ENCODE measurements around the gene IFITM10. TPM values are rescaled to one million over a fixed set of nuclear protein-coding genes. Genes with fewer than 3 reads are reported as not detected.

The IFITM10 gene
- total and polyA plus RNA-seq, 9 of the 15 experiments (the other 6 are each of a cell fraction or from before 2014, with no cell fraction given) = 0.08 to 0.13 (median 0.09) TPM; not detected in 6

GRCh38 chr11:1772270-1773130, 22.1 kb upstream of the IFITM10 start (continued):
- TF ChIP-seq SIN3A (IDR thresholded peaks at IDR 0.05; ENCODE audit: borderline replicate concordance in 2 of 2, control insufficient read depth in 1 of 2, low read depth in 2 of 2, low read length in 2 of 2) (no peak), ZNF3 (CRISPR knock-in tag; IDR thresholded peaks at IDR 0.05) (no peak), HINFP (tag; conservative IDR thresholded peaks at IDR 0.05; ENCODE audit: low read depth) (no peak), NFE2L1 (tag; IDR thresholded peaks at IDR 0.05; ENCODE audit: borderline replicate concordance, low read depth) (peak; percentile 89), MAZ (CRISPR knock-in tag; conservative IDR thresholded peaks at IDR 0.05 in 1 of 2, IDR thresholded peaks at IDR 0.05 in 1 of 2) (peak; percentile 97 to 98), U2AF1 (optimal IDR thresholded peaks at IDR 0.05; ENCODE audit: low read depth, low read length) (no peak), LCOR (CRISPR knock-in tag; IDR thresholded peaks at IDR 0.05) (no peak), POLR2G (IDR thresholded peaks at IDR 0.05; ENCODE audit: low read depth, low read length) (peak; percentile 56), ZNF263 (CRISPR knock-in tag; IDR thresholded peaks at IDR 0.05; ENCODE audit: borderline replicate concordance) (no peak), E2F4 (CRISPR knock-in tag; IDR thresholded peaks at IDR 0.05; ENCODE audit: low read depth) (no peak), PHF20 (IDR thresholded peaks at IDR 0.05; ENCODE audit: partially characterized antibody) (no peak), FOXO4 (CRISPR knock-in tag; IDR thresholded peaks at IDR 0.05) (no peak), JUN (IDR thresholded peaks at IDR 0.05; ENCODE audit: borderline replicate concordance, low read depth, low read length) (peak; percentile 83), JUN (CRISPR knock-in tag; IDR thresholded peaks at IDR 0.05; ENCODE audit: borderline replicate concordance) (0 out of 2 replicates have a peak, but pooled peaks have one; percentile 81), FOSL1 (tag; conservative IDR thresholded peaks at IDR 0.05) (peak; percentile 96), CREB5 (CRISPR knock-in tag; IDR thresholded peaks at IDR 0.05) (no peak), NCOA1 (IDR thresholded peaks at IDR 0.05; ENCODE audit: low read depth) (peak; percentile 64; the same call in 1 of the 2 replicates), NR3C1 (CRISPR knock-in tag; IDR thresholded peaks at IDR 0.05) (no peak), ZNF668 (CRISPR knock-in tag; IDR thresholded peaks at IDR 0.05) (no peak), PKNOX1 (IDR thresholded peaks at IDR 0.05) (no peak)

Measured in K562 (cell line).